ENCODE measurements around the gene TOP3A. TPM values are rescaled to one million over a fixed set of nuclear protein-coding genes. Genes with fewer than 3 reads are reported as not detected.

Gene TOP3A
- total and polyA plus RNA-seq, 5 donors from 2014 or later = 17.0 to 50.4 (median 19.5) TPM

DNA sequence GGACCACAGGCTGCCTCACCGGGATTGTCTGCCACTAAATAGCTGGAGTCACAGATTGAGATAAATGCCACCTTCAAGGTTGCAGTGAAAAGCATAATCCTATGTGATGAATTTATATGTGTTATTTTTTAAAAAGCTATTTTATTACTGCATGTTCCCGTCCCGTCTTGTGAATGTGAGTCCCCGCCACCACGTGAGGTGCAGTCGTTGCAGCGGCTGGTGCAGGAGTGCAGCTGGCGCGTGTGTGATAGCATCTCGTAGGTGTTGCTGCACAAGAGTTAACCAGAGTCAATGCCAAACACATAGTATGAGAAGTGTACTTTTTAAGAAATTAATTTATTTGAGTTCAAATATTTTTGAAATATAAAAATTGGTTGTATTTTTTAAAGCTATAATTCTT is 12.8 kb upstream of the TOP3A start:
- H3K9me3 Mint-ChIP-seq = no peaks in the 10 kb centered on the region
- no peaks in the 10 kb centered on the region for H3K27me3 Mint-ChIP-seq
- no peak overlapping the region for H3K4me3 Mint-ChIP-seq
- peaks cover 22% of the 10 kb centered on the region for H3K36me3 Mint-ChIP-seq
- Histone ChIP-seq H3K27ac (ENCODE audit: insufficient read depth, low read length, poor library complexity, severe bottlenecking) (no peak overlapping the region), H3K4me1 (ENCODE audit: control insufficient read depth, insufficient read depth, low read length, poor library complexity, severe bottlenecking) (no peaks in the 10 kb centered on the region), H3K27me3 (ENCODE audit: control insufficient read depth, insufficient read depth, low read length) (no peaks in the 10 kb centered on the region), H3K36me3 (ENCODE audit: control insufficient read depth, insufficient read depth, low read length) (peaks cover 65% of the 10 kb centered on the region), H3K4me3 (ENCODE audit: low read depth, low read length) (no peak overlapping the region), H3K9me3 (ENCODE audit: control insufficient read depth in 2 of 2, low read length in 2 of 2) (no peaks in the 10 kb centered on the region)
- DNase-seq (no peak), ATAC-seq (ENCODE audit: low read depth in 2 of 2) (no peak)
- H3K4me1 Mint-ChIP-seq = peaks cover 4 to 28% (median 11%) of the 10 kb centered on the region in 4 donors
- H3K27ac Mint-ChIP-seq = peak overlapping the region in 1 of 3 donors; percentile 20

- no peaks in the 10 kb centered on the region for H3K4me1 ChIP-seq (ENCODE audit: control insufficient read depth, insufficient read depth, low read length, poor library complexity, severe bottlenecking)
- no peak overlapping the region for H3K4me3 ChIP-seq (ENCODE audit: low read depth, low read length)
- H3K4me1 Mint-ChIP-seq = peaks cover 4 to 29% (median 10%) of the 10 kb centered on the region in 4 donors
- H3K36me3 Mint-ChIP-seq = peaks cover 23% of the 10 kb centered on the region
- H3K36me3 ChIP-seq (ENCODE audit: control insufficient read depth, insufficient read depth, low read length) = peaks cover 64% of the 10 kb centered on the region
- no peaks in the 10 kb centered on the region for H3K9me3 ChIP-seq (ENCODE audit: control insufficient read depth in 2 of 2, low read length in 2 of 2)
- DNase-seq (no peak), ATAC-seq (ENCODE audit: low read depth in 2 of 2) (no peak)
- no peak overlapping the region for H3K4me3 Mint-ChIP-seq
- no peak overlapping the region for H3K27ac ChIP-seq (ENCODE audit: insufficient read depth, low read length, poor library complexity, severe bottlenecking)
- no peaks in the 10 kb centered on the region for H3K9me3 Mint-ChIP-seq
- no peaks in the 10 kb centered on the region for H3K27me3 ChIP-seq (ENCODE audit: control insufficient read depth, insufficient read depth, low read length)
- peak overlapping the region in 1 of 3 donors; percentile 55 for H3K27ac Mint-ChIP-seq
- no peaks in the 10 kb centered on the region for H3K27me3 Mint-ChIP-seq
Observed at GRCh38 chr17:18327093-18327492, 12.3 kb upstream of the TOP3A start.

DNA sequence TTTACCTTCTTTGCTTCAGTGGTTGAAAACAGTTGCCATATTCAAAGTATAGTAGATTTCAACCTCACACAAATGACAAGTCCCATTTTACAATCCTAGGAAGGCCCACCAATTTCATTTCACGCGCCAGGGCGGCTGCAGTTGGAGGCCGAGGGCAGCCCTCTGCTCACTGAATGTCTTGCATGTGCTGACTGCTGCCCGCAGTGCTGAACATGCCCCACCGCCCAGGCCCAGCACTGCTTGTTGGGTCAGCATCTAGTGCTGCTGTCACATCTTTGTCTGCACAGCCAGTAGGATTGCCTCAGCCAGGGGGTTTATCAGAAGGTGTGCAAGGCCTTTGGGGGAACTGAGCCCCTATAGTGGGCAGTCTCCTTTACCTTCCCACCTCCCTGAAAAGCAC is 11.8 kb upstream of the TOP3A start:
- peak overlapping the region in 2 of 3 donors; percentile 49 to 55 for H3K27ac Mint-ChIP-seq
- no peak overlapping the region for H3K27ac ChIP-seq (ENCODE audit: insufficient read depth, low read length, poor library complexity, severe bottlenecking)
- no peak for ATAC-seq (ENCODE audit: low read depth in 2 of 2)

DNA sequence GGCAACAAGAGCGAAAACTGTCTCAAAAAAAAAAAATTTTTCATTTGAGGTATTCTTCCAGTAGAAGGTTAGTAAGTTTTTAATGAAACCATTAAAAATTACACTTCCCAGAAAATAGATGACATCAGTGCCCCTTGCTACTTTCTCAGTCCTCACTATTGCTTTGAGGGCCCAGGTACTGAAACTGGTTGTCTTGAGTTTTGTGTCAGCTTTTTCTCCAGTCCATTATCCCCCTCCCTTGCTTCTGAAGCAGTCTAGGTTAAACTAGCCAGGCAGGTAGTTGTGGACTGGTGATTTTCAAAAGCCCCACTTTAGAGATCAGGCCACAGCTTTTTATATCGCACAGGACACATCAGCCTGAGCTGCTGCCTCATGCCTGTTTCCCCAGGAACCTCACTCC is 11.2 kb upstream of the TOP3A start:
- Mint-ChIP-seq H3K27ac (peak overlapping the region in 1 of 3 donors; percentile 49), H3K4me1 (peaks cover 0 to 31% (median 10%) of the 10 kb centered on the region in 4 donors), H3K27me3 (no peaks in the 10 kb centered on the region), H3K9me3 (no peaks in the 10 kb centered on the region), H3K4me3 (no peak overlapping the region), H3K36me3 (peaks cover 20% of the 10 kb centered on the region)
- Histone ChIP-seq H3K27ac (ENCODE audit: insufficient read depth, low read length, poor library complexity, severe bottlenecking) (no peak overlapping the region), H3K27me3 (ENCODE audit: control insufficient read depth, insufficient read depth, low read length) (no peaks in the 10 kb centered on the region), H3K36me3 (ENCODE audit: control insufficient read depth, insufficient read depth, low read length) (peaks cover 66% of the 10 kb centered on the region), H3K4me1 (ENCODE audit: control insufficient read depth, insufficient read depth, low read length, poor library complexity, severe bottlenecking) (peaks cover 2% of the 10 kb centered on the region), H3K9me3 (ENCODE audit: control insufficient read depth in 2 of 2, low read length in 2 of 2) (no peaks in the 10 kb centered on the region), H3K4me3 (ENCODE audit: low read depth, low read length) (no peak overlapping the region)
- DNase-seq = no peak
- no peak for ATAC-seq (ENCODE audit: low read depth in 2 of 2)

More for the DNA sequence above, 11.8 kb upstream of the TOP3A start:
- H3K36me3 Mint-ChIP-seq = peaks cover 20% of the 10 kb centered on the region
- peaks cover 0 to 26% (median 8%) of the 10 kb centered on the region in 4 donors for H3K4me1 Mint-ChIP-seq
- Histone ChIP-seq H3K9me3 (ENCODE audit: control insufficient read depth in 2 of 2, low read length in 2 of 2) (no peaks in the 10 kb centered on the region), H3K4me1 (ENCODE audit: control insufficient read depth, insufficient read depth, low read length, poor library complexity, severe bottlenecking) (no peaks in the 10 kb centered on the region), H3K4me3 (ENCODE audit: low read depth, low read length) (no peak overlapping the region), H3K36me3 (ENCODE audit: control insufficient read depth, insufficient read depth, low read length) (peaks cover 64% of the 10 kb centered on the region), H3K27me3 (ENCODE audit: control insufficient read depth, insufficient read depth, low read length) (no peaks in the 10 kb centered on the region)
- H3K4me3 Mint-ChIP-seq = no peak overlapping the region
- no peaks in the 10 kb centered on the region for H3K9me3 Mint-ChIP-seq
- DNase-seq = no peak
- no peaks in the 10 kb centered on the region for H3K27me3 Mint-ChIP-seq

- H3K4me3 ChIP-seq (ENCODE audit: low read depth, low read length) = no peak overlapping the region
- H3K27me3 ChIP-seq (ENCODE audit: control insufficient read depth, insufficient read depth, low read length) = no peaks in the 10 kb centered on the region
- H3K27me3 Mint-ChIP-seq = no peaks in the 10 kb centered on the region
- H3K36me3 ChIP-seq (ENCODE audit: control insufficient read depth, insufficient read depth, low read length) = peaks cover 70% of the 10 kb centered on the region
- H3K4me1 ChIP-seq (ENCODE audit: control insufficient read depth, insufficient read depth, low read length, poor library complexity, severe bottlenecking) = peaks cover 18% of the 10 kb centered on the region
- H3K27ac Mint-ChIP-seq = no peak overlapping the region
- H3K4me1 Mint-ChIP-seq = peaks cover 0 to 47% (median 22%) of the 10 kb centered on the region in 4 donors
- peaks cover 27% of the 10 kb centered on the region for H3K36me3 Mint-ChIP-seq
- H3K9me3 Mint-ChIP-seq = no peaks in the 10 kb centered on the region
- no peaks in the 10 kb centered on the region for H3K9me3 ChIP-seq (ENCODE audit: control insufficient read depth in 2 of 2, low read length in 2 of 2)
- no peak overlapping the region for H3K4me3 Mint-ChIP-seq
- H3K27ac ChIP-seq (ENCODE audit: insufficient read depth, low read length, poor library complexity, severe bottlenecking) = no peak overlapping the region
- no peak for DNase-seq
- no peak for ATAC-seq (ENCODE audit: low read depth in 2 of 2)
Observed at GRCh38 chr17:18324140-18325050, 9.6 kb upstream of the TOP3A start.

DNA sequence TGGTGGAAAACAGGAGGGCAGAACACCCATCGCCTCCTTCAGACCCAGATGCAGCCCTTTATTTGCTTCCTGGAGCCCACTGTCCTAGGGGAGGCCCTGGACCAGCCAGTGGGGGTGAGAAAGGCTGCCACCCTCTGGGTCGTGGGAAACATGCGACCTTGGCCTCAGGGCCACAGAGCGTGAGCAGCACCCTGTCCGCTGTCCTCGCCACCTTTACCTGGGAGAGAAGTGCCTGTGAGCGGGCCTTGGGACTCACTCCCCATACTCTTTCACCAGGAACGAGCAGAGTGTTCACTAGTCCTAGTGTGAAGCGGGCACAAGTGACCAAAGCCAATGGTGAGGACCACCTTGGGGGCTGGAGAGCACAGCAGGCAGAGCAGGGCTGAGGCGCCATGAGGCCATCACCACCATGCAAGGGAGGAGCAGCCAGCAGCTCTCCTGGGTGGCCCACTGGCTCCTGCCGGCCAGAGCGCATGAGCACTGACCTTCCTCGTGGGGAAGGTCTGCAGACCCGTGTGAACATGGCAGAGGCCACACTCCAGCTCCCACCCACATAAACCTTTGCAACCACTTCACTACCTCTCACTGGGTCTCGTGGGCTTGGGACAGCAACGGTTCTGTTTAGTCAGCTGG is 8.8 kb upstream of the TOP3A start:
- no peak overlapping the region for H3K27ac ChIP-seq (ENCODE audit: insufficient read depth, low read length, poor library complexity, severe bottlenecking)
- DNase-seq (no peak), ATAC-seq (ENCODE audit: low read depth in 2 of 2) (no peak)
- H3K36me3 ChIP-seq (ENCODE audit: control insufficient read depth, insufficient read depth, low read length) = peaks cover 67% of the 10 kb centered on the region
- no peak overlapping the region for H3K27ac Mint-ChIP-seq
- no peaks in the 10 kb centered on the region for H3K27me3 ChIP-seq (ENCODE audit: control insufficient read depth, insufficient read depth, low read length)
- no peak overlapping the region for H3K4me3 ChIP-seq (ENCODE audit: low read depth, low read length)
- no peaks in the 10 kb centered on the region for H3K27me3 Mint-ChIP-seq
- no peaks in the 10 kb centered on the region for H3K9me3 ChIP-seq (ENCODE audit: control insufficient read depth in 2 of 2, low read length in 2 of 2)
- H3K4me1 Mint-ChIP-seq = peaks cover 0 to 55% (median 24%) of the 10 kb centered on the region in 4 donors
- peaks cover 26% of the 10 kb centered on the region for H3K4me1 ChIP-seq (ENCODE audit: control insufficient read depth, insufficient read depth, low read length, poor library complexity, severe bottlenecking)
- no peaks in the 10 kb centered on the region for H3K9me3 Mint-ChIP-seq
- no peak overlapping the region for H3K4me3 Mint-ChIP-seq
- H3K36me3 Mint-ChIP-seq = peaks cover 34% of the 10 kb centered on the region

GRCh38 chr17:18323007-18323406 is 8.2 kb upstream of the TOP3A start:
- Histone ChIP-seq H3K27me3 (ENCODE audit: control insufficient read depth, insufficient read depth, low read length) (no peaks in the 10 kb centered on the region), H3K4me1 (ENCODE audit: control insufficient read depth, insufficient read depth, low read length, poor library complexity, severe bottlenecking) (peaks cover 32% of the 10 kb centered on the region), H3K9me3 (ENCODE audit: control insufficient read depth in 2 of 2, low read length in 2 of 2) (no peaks in the 10 kb centered on the region), H3K27ac (ENCODE audit: insufficient read depth, low read length, poor library complexity, severe bottlenecking) (no peak overlapping the region), H3K4me3 (ENCODE audit: low read depth, low read length) (no peak overlapping the region), H3K36me3 (ENCODE audit: control insufficient read depth, insufficient read depth, low read length) (peaks cover 63% of the 10 kb centered on the region)
- H3K4me1 Mint-ChIP-seq = peaks cover 0 to 61% (median 26%) of the 10 kb centered on the region in 4 donors
- ATAC-seq (ENCODE audit: low read depth in 2 of 2) = no peak
- peaks cover 34% of the 10 kb centered on the region for H3K36me3 Mint-ChIP-seq
- no peak for DNase-seq
- no peaks in the 10 kb centered on the region for H3K9me3 Mint-ChIP-seq
- peak overlapping the region in 1 of 4 donors; percentile 32 for H3K4me3 Mint-ChIP-seq
- no peaks in the 10 kb centered on the region for H3K27me3 Mint-ChIP-seq
- H3K27ac Mint-ChIP-seq = no peak overlapping the region

Data from CD4-positive, CD25-positive, alpha-beta regulatory T cell (primary cell).